MM.1S (cell line): ENCODE results near the gene PNPLA6.

ENCODE experiments used
- CTCF ChIP-seq: fragments of 300-600 bp; sonication (generic); IDR thresholded peaks from 2 replicates; pipeline ENCODE4 v1.5.1; 2016; ENCODE audit warnings: antibody characterized with exemption, low read length, mixed read lengths
- EZH2 ChIP-seq: fragments of 300-600 bp; sonication (generic); optimal IDR thresholded peaks from 2 replicates; pipeline ENCODE3; 2017; ENCODE audit warnings: low read depth, mild to moderate bottlenecking, antibody characterized with exemption, low read length, mixed read lengths
- EZH2phosphoT487 ChIP-seq: fragments of 300-600 bp; sonication (generic); IDR thresholded peaks from 2 replicates; pipeline ENCODE4 v1.6.1; 2018; ENCODE audit warnings: antibody characterized with exemption, low read length

- TF ChIP-seq CTCF (no peak), EZH2phosphoT487 (no peak), EZH2 (no peak)
Measured at GRCh38 chr19:7562646-7563393, 27.3 kb downstream of the PNPLA6 start.
